ENCODE data around the gene GALNT9. TPM values are rescaled to one million over a fixed set of nuclear protein-coding genes. Genes with fewer than 3 reads are reported as not detected.

Gene GALNT9
- total and polyA plus RNA-seq, 2 donors (not counting 1 experiment from before 2014, with no cell fraction given): 0.71 to 2.4 TPM

- H2AFZ ChIP-seq (ENCODE audit: insufficient read depth, low read depth, low read length, poor library complexity, severe bottlenecking): no peak overlapping the region
- Mint-ChIP-seq H3K27ac (no peak overlapping the region), H3K4me3 (no peak overlapping the region), H3K9me3 (ENCODE audit: insufficient read depth) (no peaks in the 10 kb centered on the region), H3K4me1 (no peaks in the 10 kb centered on the region), H3K27me3 (no peaks in the 10 kb centered on the region)
- no peaks in the 10 kb centered on the region for H3K4me1 ChIP-seq (ENCODE audit: control insufficient read depth in 2 of 2, insufficient read depth in 2 of 2, low read length in 2 of 2)
- peaks cover 0 to 11% (median 0%) of the 10 kb centered on the region in 3 donors for H3K9me3 ChIP-seq (ENCODE audit: control extremely low read depth in 1 of 3, control insufficient read depth in 2 of 3, insufficient read depth in 1 of 3, low read length in 2 of 3)
- no peak overlapping the region for H3K9ac ChIP-seq (ENCODE audit: low read length)
- no peaks in the 10 kb centered on the region for H4K20me1 ChIP-seq (ENCODE audit: control insufficient read depth, insufficient read depth, low read length, poor library complexity, severe bottlenecking)
- DNase-seq (no peak), ATAC-seq (ENCODE audit: low read depth) (no peak)
- intact Hi-C loops (cut with micrococcal nuclease): no loop called here
- 88% methylated on average over 30 of the region's 32 CpGs for WGBS (ENCODE audit: insufficient coverage)
- TF ChIP-seq CTCF (IDR thresholded peaks at IDR 0.05) (no peak), EZH2 (IDR thresholded peaks at IDR 0.05; ENCODE audit: borderline replicate concordance, insufficient read depth, low read depth, low read length, poor library complexity, severe bottlenecking) (no peak)
- no peak overlapping the region for H3K27ac ChIP-seq (ENCODE audit: low read length in 2 of 2)
- no peak overlapping the region for H3K4me2 ChIP-seq (replicated peaks; ENCODE audit: low read depth, low read length, poor library complexity, severe bottlenecking)
- H3K36me3 ChIP-seq (replicated peaks in 1 of 2; ENCODE audit: control extremely low read depth in 1 of 2, control insufficient read depth in 1 of 2, extremely low read depth in 1 of 2, insufficient read depth in 2 of 2, low read length in 1 of 2): no peaks in the 10 kb centered on the region
- ChIA-PET CTCF (no interaction called here), POLR2A (no interaction called here)
- no peak overlapping the region for H3K4me3 ChIP-seq (ENCODE audit: control extremely low read depth in 1 of 5, extremely low read depth in 1 of 5, insufficient read depth in 1 of 5, low read depth in 2 of 5, low read length in 4 of 5)
- H3K79me2 ChIP-seq (ENCODE audit: control insufficient read depth, insufficient read depth, low read length): no peaks in the 10 kb centered on the region
- no peaks in the 10 kb centered on the region for H3K27me3 ChIP-seq (replicated peaks in 1 of 4; ENCODE audit: control extremely low read depth in 1 of 4, control insufficient read depth in 3 of 4, insufficient read depth in 4 of 4, low read length in 3 of 4)
These were observed 89.4 kb downstream of the GALNT9 start for GRCh38 chr12:132239796-132240668.

GRCh38 chr12:132239392-132239791 lies 90.0 kb downstream of the GALNT9 start:
- Histone ChIP-seq H3K9ac (ENCODE audit: low read length) (no peak overlapping the region), H4K20me1 (ENCODE audit: control insufficient read depth, insufficient read depth, low read length, poor library complexity, severe bottlenecking) (no peaks in the 10 kb centered on the region), H3K4me2 (replicated peaks; ENCODE audit: low read depth, low read length, poor library complexity, severe bottlenecking) (no peak overlapping the region), H2AFZ (ENCODE audit: insufficient read depth, low read depth, low read length, poor library complexity, severe bottlenecking) (no peak overlapping the region), H3K4me1 (ENCODE audit: control insufficient read depth in 2 of 2, insufficient read depth in 2 of 2, low read length in 2 of 2) (no peaks in the 10 kb centered on the region), H3K79me2 (ENCODE audit: control insufficient read depth, insufficient read depth, low read length) (no peaks in the 10 kb centered on the region), H3K9me3 (ENCODE audit: control extremely low read depth in 1 of 3, control insufficient read depth in 2 of 3, insufficient read depth in 1 of 3, low read length in 2 of 3) (peaks cover 0 to 11% (median 0%) of the 10 kb centered on the region in 3 donors), H3K27me3 (replicated peaks in 1 of 4; ENCODE audit: control extremely low read depth in 1 of 4, control insufficient read depth in 3 of 4, insufficient read depth in 4 of 4, low read length in 3 of 4) (no peaks in the 10 kb centered on the region), H3K27ac (ENCODE audit: low read length in 2 of 2) (no peak overlapping the region), H3K36me3 (replicated peaks in 1 of 2; ENCODE audit: control extremely low read depth in 1 of 2, control insufficient read depth in 1 of 2, extremely low read depth in 1 of 2, insufficient read depth in 2 of 2, low read length in 1 of 2) (no peaks in the 10 kb centered on the region), H3K4me3 (ENCODE audit: control extremely low read depth in 1 of 5, extremely low read depth in 1 of 5, insufficient read depth in 1 of 5, low read depth in 2 of 5, low read length in 4 of 5) (no peak overlapping the region)
- ATAC-seq (ENCODE audit: low read depth) (no peak), DNase-seq (no peak)
- H3K27me3 Mint-ChIP-seq: no peaks in the 10 kb centered on the region
- intact Hi-C loops (cut with micrococcal nuclease): no loop called here
- no peaks in the 10 kb centered on the region for H3K4me1 Mint-ChIP-seq
- no peak for TF ChIP-seq EZH2 (IDR thresholded peaks at IDR 0.05; ENCODE audit: borderline replicate concordance, insufficient read depth, low read depth, low read length, poor library complexity, severe bottlenecking)
- no peak for TF ChIP-seq CTCF (IDR thresholded peaks at IDR 0.05)
- no peaks in the 10 kb centered on the region for H3K9me3 Mint-ChIP-seq (ENCODE audit: insufficient read depth)
- ChIA-PET CTCF (no interaction called here), POLR2A (no interaction called here)
- no peak overlapping the region for H3K4me3 Mint-ChIP-seq
- no peak overlapping the region for H3K27ac Mint-ChIP-seq

All from B cell (primary cell).